Mammary epithelial cell (primary cell): ENCODE measurements around the gene DUSP15.

Experiments used
- CTCF ChIP-seq, 2 donors: IDR thresholded peaks in 1 of 2; conservative IDR thresholded peaks in 1 of 2; 2 replicates each; pipeline ENCODE4 v1.5.1; 2011 to 2012; ENCODE audit warnings: inconsistent platforms in 2 of 2, low read length in 2 of 2, mild to moderate bottlenecking in 2 of 2, control low read depth in 1 of 2, low read depth in 1 of 2; ENCODE audit not compliant: insufficient read depth in 1 of 2; ENCODE audit errors: extremely low read depth in 1 of 2
- EZH2 ChIP-seq: IDR thresholded peaks from 2 replicates; pipeline ENCODE4 v1.6.1; 2012; ENCODE audit warnings: low read length, inconsistent platforms, borderline replicate concordance

DNA sequence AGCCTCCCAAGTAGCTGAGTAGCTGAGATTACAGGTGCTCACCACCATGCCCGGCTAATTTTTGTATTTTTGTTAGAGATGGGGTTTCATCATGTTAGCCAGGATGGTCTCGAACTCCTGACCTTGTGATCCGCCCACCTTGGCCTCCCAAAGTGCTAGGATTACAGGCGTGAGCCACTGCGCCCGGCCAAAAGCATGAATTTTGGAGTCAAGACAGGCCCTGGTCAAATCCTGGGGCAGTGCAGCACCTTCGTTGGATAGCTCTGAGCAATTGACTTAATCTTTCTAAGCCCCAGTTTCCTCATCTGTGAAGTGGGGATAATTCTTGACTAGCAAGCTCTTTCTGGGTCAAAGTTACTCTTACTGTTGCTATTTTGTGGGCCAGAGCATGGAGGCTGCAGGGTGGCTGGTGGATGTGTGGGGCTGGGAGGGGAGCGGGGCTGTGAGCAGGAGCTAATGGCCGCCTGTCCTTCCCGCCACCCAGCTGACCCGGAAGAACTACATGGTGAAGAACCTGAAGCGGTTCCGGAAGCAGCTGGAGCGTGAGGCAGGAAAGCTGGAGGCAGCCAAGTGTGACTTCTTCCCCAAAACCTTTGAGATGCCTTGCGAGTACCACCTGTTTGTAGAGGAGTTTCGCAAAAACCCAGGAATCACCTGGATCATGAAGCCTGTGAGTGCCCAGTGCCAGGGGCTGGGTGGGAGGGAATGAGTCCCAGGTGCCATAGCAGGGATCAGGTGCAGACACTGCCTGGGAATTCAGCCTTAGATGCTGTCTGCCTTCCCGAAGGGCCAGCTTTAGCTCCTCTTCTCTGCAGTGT lies 39.1 kb upstream of the DUSP15 start:
- TF ChIP-seq EZH2 (no peak), CTCF (conservative IDR thresholded peaks at IDR 0.05 in 1 of 2, IDR thresholded peaks at IDR 0.05 in 1 of 2; ENCODE audit: extremely low read depth in 1 of 2, insufficient read depth in 1 of 2, low read depth in 1 of 2, low read length in 2 of 2) (no peak)
